ENCODE results near the gene KLHL29.

KLHL29 gene

GRCh38 chr2:23756593-23757292 is 371.8 kb downstream of the KLHL29 start:
- peak; percentile 43 for DNase-seq

GRCh38 chr2:23757686-23758433 is 372.9 kb downstream of the KLHL29 start:
- DNase-seq = no peak

Data from NCI-H82 (cell line).